ENCODE measurements around the gene MFSD6. TPM values are rescaled to one million over a fixed set of nuclear protein-coding genes. Genes with fewer than 3 reads are reported as not detected.

The MFSD6 gene
- total and polyA plus RNA-seq, 2 donors from 2014 or later = 12.3 to 33.9 TPM

- Histone ChIP-seq H3K27ac (ENCODE audit: low read depth in 2 of 2, low read length in 2 of 2) (no peak overlapping the region), H3K27me3 (ENCODE audit: control insufficient read depth, insufficient read depth, low read length) (no peaks in the 10 kb centered on the region), H3K9me3 (ENCODE audit: control insufficient read depth in 2 of 3, insufficient read depth in 1 of 3, low read length in 3 of 3) (no peaks in the 10 kb centered on the region), H3K4me1 (ENCODE audit: control insufficient read depth in 2 of 3, insufficient read depth in 2 of 3, low read depth in 1 of 3, low read length in 3 of 3) (peaks cover 0 to 3% (median 0%) of the 10 kb centered on the region in 3 donors), H3K36me3 (ENCODE audit: control insufficient read depth in 2 of 3, insufficient read depth in 3 of 3, low read length in 3 of 3) (peaks cover 0 to 6% (median 3%) of the 10 kb centered on the region in 3 donors), H3K9ac (ENCODE audit: low read length in 3 of 3) (no peak overlapping the region), H3K4me3 (ENCODE audit: low read length in 3 of 3) (no peak overlapping the region)
- DNase-seq (no peak), FAIRE-seq (no peak)
- no peak for TF ChIP-seq CTCF (IDR thresholded peaks at IDR 0.05; ENCODE audit: borderline replicate concordance, extremely low read depth, insufficient read depth)
- intact Hi-C loops (cut with DNase I) = no loop called here
Observed at GRCh38 chr2:190501702-190502407, 93.7 kb downstream of the MFSD6 start.

GRCh38 chr2:190503088-190503487 is 94.9 kb downstream of the MFSD6 start:
- Histone ChIP-seq H3K36me3 (ENCODE audit: control insufficient read depth in 2 of 3, insufficient read depth in 3 of 3, low read length in 3 of 3) (peaks cover 0 to 6% (median 3%) of the 10 kb centered on the region in 3 donors), H3K4me3 (ENCODE audit: low read length in 3 of 3) (no peak overlapping the region), H3K9ac (ENCODE audit: low read length in 3 of 3) (no peak overlapping the region), H3K27me3 (ENCODE audit: control insufficient read depth, insufficient read depth, low read length) (no peaks in the 10 kb centered on the region), H3K9me3 (ENCODE audit: control insufficient read depth in 2 of 3, insufficient read depth in 1 of 3, low read length in 3 of 3) (no peaks in the 10 kb centered on the region), H3K27ac (ENCODE audit: low read depth in 2 of 2, low read length in 2 of 2) (no peak overlapping the region), H3K4me1 (ENCODE audit: control insufficient read depth in 2 of 3, insufficient read depth in 2 of 3, low read depth in 1 of 3, low read length in 3 of 3) (peaks cover 0 to 4% (median 0%) of the 10 kb centered on the region in 3 donors)
- intact Hi-C loops (cut with DNase I) = no loop called here
- no peak for DNase-seq
- FAIRE-seq = no peak
- no peak for TF ChIP-seq CTCF (IDR thresholded peaks at IDR 0.05; ENCODE audit: borderline replicate concordance, extremely low read depth, insufficient read depth)

GRCh38 chr2:190504912-190505311 is 96.8 kb downstream of the MFSD6 start:
- H3K9me3 ChIP-seq (ENCODE audit: control insufficient read depth in 2 of 3, insufficient read depth in 1 of 3, low read length in 3 of 3) = no peaks in the 10 kb centered on the region
- H3K9ac ChIP-seq (ENCODE audit: low read length in 3 of 3) = no peak overlapping the region
- H3K27me3 ChIP-seq (ENCODE audit: control insufficient read depth, insufficient read depth, low read length) = no peaks in the 10 kb centered on the region
- peaks cover 0 to 4% (median 4%) of the 10 kb centered on the region in 3 donors for H3K4me1 ChIP-seq (ENCODE audit: control insufficient read depth in 2 of 3, insufficient read depth in 2 of 3, low read depth in 1 of 3, low read length in 3 of 3)
- no peak overlapping the region for H3K4me3 ChIP-seq (ENCODE audit: low read length in 3 of 3)
- TF ChIP-seq CTCF (IDR thresholded peaks at IDR 0.05; ENCODE audit: borderline replicate concordance, extremely low read depth, insufficient read depth) = no peak
- H3K27ac ChIP-seq (ENCODE audit: low read depth in 2 of 2, low read length in 2 of 2) = no peak overlapping the region
- H3K36me3 ChIP-seq (ENCODE audit: control insufficient read depth in 2 of 3, insufficient read depth in 3 of 3, low read length in 3 of 3) = peaks cover 0 to 6% (median 3%) of the 10 kb centered on the region in 3 donors
- DNase-seq = no peak
- no peak for FAIRE-seq
- intact Hi-C loops (cut with DNase I) = no loop called here
